ENCODE data around the gene LDHD.

The LDHD gene

DNA sequence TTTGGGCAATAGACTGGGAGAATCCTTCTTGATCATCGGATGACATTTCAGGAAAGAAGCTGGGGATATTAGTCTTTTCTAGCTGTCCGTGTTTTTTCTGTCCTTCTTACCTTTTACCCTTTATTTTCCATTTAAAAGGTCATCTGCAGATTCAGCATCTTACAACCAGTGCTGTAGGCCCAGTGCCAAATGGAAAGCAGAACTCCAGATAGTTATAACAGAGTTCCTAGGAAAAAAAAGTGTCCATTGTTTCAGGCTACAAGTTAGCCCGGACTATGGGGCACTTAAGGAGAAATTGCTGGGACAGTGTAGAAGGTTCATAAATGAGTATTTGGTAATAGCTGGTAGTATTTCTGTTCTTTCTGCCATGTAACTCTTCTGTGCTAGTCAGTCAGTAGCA is 28.4 kb downstream of the LDHD start:
- H3K4me3 ChIP-seq (ENCODE audit: extremely low read depth, insufficient read depth, low read length, poor library complexity, severe bottlenecking): no peak overlapping the region
- H3K36me3 ChIP-seq (ENCODE audit: control insufficient read depth, insufficient read depth, low read length): peaks cover 4% of the 10 kb centered on the region
- H3K9me3 ChIP-seq (ENCODE audit: control insufficient read depth, low read length): no peaks in the 10 kb centered on the region
- peaks cover 27% of the 10 kb centered on the region for H3K4me1 ChIP-seq (ENCODE audit: control insufficient read depth, insufficient read depth, low read length, poor library complexity, severe bottlenecking)
- no peak overlapping the region for H3K27ac ChIP-seq (ENCODE audit: low read depth, low read length, severe bottlenecking)
- 95 to 97% methylated on average over 2 to 3 of the region's 3 CpGs for whole genome bisulfite sequencing, 2 experiments (ENCODE audit: insufficient coverage in 2 of 2)

- Histone ChIP-seq H3K27ac (ENCODE audit: low read depth, low read length, severe bottlenecking) (peak overlapping the region; percentile 79), H3K4me1 (ENCODE audit: control insufficient read depth, insufficient read depth, low read length, poor library complexity, severe bottlenecking) (peaks cover 27% of the 10 kb centered on the region), H3K4me3 (ENCODE audit: extremely low read depth, insufficient read depth, low read length, poor library complexity, severe bottlenecking) (no peak overlapping the region), H3K36me3 (ENCODE audit: control insufficient read depth, insufficient read depth, low read length) (peaks cover 4% of the 10 kb centered on the region), H3K9me3 (ENCODE audit: control insufficient read depth, low read length) (no peaks in the 10 kb centered on the region)
- 87 to 92% methylated on average over 6 to 7 of the region's 10 CpGs for WGBS, 2 experiments (ENCODE audit: insufficient coverage in 2 of 2)
These were observed 29.1 kb downstream of the LDHD start for GRCh38 chr16:75087375-75087979.

GRCh38 chr16:75086688-75087374 is 29.7 kb downstream of the LDHD start:
- WGBS, 2 experiments (ENCODE audit: insufficient coverage in 2 of 2): 94 to 98% methylated on average over 7 of the region's 10 CpGs

DNA sequence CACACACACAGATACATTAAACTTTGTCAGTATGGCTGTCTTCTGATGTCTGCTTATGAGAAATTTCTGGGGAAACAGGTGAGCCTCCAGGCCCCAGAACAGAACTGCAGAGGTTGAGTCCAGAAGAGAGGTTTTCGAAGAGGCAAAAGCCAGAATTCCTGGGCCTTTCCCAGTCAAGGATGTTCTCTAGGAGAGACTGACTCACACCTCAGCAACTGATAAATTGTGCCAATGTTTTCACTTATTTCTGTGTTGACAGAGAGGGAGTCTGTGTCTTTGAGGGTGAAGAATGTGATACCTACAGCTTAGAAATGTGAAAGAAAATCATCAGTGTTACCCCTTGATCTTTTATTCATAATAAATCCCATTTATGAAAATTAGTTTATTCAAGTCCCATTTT is 30.3 kb downstream of the LDHD start:
- no peaks in the 10 kb centered on the region for H3K9me3 ChIP-seq (ENCODE audit: control insufficient read depth, low read length)
- H3K36me3 ChIP-seq (ENCODE audit: control insufficient read depth, insufficient read depth, low read length): peaks cover 4% of the 10 kb centered on the region
- peak overlapping the region; percentile 23 for H3K27ac ChIP-seq (ENCODE audit: low read depth, low read length, severe bottlenecking)
- peaks cover 27% of the 10 kb centered on the region for H3K4me1 ChIP-seq (ENCODE audit: control insufficient read depth, insufficient read depth, low read length, poor library complexity, severe bottlenecking)
- H3K4me3 ChIP-seq (ENCODE audit: extremely low read depth, insufficient read depth, low read length, poor library complexity, severe bottlenecking): no peak overlapping the region
- WGBS, 2 experiments (ENCODE audit: insufficient coverage in 2 of 2): 83 to 100% methylated on average over 1 of the region's 1 CpG

More at GRCh38 chr16:75086688-75087374, 29.7 kb downstream of the LDHD start:
- peaks cover 27% of the 10 kb centered on the region for H3K4me1 ChIP-seq (ENCODE audit: control insufficient read depth, insufficient read depth, low read length, poor library complexity, severe bottlenecking)
- H3K36me3 ChIP-seq (ENCODE audit: control insufficient read depth, insufficient read depth, low read length): peaks cover 4% of the 10 kb centered on the region
- H3K27ac ChIP-seq (ENCODE audit: low read depth, low read length, severe bottlenecking): peak overlapping the region; percentile 79
- no peak overlapping the region for H3K4me3 ChIP-seq (ENCODE audit: extremely low read depth, insufficient read depth, low read length, poor library complexity, severe bottlenecking)
- H3K9me3 ChIP-seq (ENCODE audit: control insufficient read depth, low read length): no peaks in the 10 kb centered on the region

GRCh38 chr16:75085556-75085955 is 31.0 kb downstream of the LDHD start:
- WGBS, 2 experiments (ENCODE audit: insufficient coverage in 2 of 2): 95 to 96% methylated on average over 2 of the region's 4 CpGs
- no peak overlapping the region for H3K4me3 ChIP-seq (ENCODE audit: extremely low read depth, insufficient read depth, low read length, poor library complexity, severe bottlenecking)
- no peaks in the 10 kb centered on the region for H3K9me3 ChIP-seq (ENCODE audit: control insufficient read depth, low read length)
- H3K36me3 ChIP-seq (ENCODE audit: control insufficient read depth, insufficient read depth, low read length): peaks cover 4% of the 10 kb centered on the region
- H3K4me1 ChIP-seq (ENCODE audit: control insufficient read depth, insufficient read depth, low read length, poor library complexity, severe bottlenecking): peaks cover 27% of the 10 kb centered on the region
- no peak overlapping the region for H3K27ac ChIP-seq (ENCODE audit: low read depth, low read length, severe bottlenecking)

- Histone ChIP-seq H3K4me3 (ENCODE audit: extremely low read depth, insufficient read depth, low read length, poor library complexity, severe bottlenecking) (no peak overlapping the region), H3K4me1 (ENCODE audit: control insufficient read depth, insufficient read depth, low read length, poor library complexity, severe bottlenecking) (peaks cover 36% of the 10 kb centered on the region), H3K27ac (ENCODE audit: low read depth, low read length, severe bottlenecking) (no peak overlapping the region), H3K36me3 (ENCODE audit: control insufficient read depth, insufficient read depth, low read length) (peaks cover 4% of the 10 kb centered on the region), H3K9me3 (ENCODE audit: control insufficient read depth, low read length) (no peaks in the 10 kb centered on the region)
- 93 to 100% methylated on average over 5 of the region's 5 CpGs for WGBS, 2 experiments (ENCODE audit: insufficient coverage in 2 of 2)
These were observed 32.8 kb downstream of the LDHD start for GRCh38 chr16:75083813-75084212.

DNA sequence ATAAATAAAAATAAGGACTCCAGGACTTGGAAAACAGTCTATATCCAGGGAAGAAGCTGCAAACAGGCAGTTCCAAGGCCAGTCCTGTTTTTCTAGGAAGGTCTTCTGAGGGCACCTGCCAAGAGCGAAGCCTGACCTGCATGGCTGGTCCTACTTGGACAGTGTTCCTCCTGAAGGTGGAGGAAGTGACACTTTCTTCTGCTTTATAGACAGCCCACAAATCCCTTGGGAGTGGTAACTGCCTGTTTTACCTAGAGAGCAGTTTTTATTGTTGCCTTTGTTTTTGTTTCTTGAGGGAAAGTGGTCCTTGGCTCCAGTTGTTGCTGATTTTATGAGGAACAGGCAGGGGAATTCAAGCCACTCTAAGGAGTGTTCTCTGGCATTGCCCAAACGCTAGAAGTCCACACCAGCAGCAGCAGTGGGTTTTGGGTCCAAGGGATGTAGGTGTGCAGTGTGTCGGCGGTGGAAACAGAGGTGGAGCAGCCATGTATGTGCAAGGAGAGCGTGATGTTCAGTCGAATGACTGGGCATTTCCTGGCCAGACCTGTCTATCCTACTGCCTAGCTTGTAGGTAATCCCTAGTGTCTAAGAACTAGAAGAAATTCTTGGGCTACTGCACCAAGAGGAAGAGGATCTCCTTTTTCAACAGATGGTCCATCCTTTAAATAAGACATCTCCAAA is 35.3 kb downstream of the LDHD start:
- no peak overlapping the region for H3K27ac ChIP-seq (ENCODE audit: low read depth, low read length, severe bottlenecking)
- peaks cover 15% of the 10 kb centered on the region for H3K36me3 ChIP-seq (ENCODE audit: control insufficient read depth, insufficient read depth, low read length)
- H3K4me1 ChIP-seq (ENCODE audit: control insufficient read depth, insufficient read depth, low read length, poor library complexity, severe bottlenecking): peaks cover 19% of the 10 kb centered on the region
- WGBS, 2 experiments (ENCODE audit: insufficient coverage in 2 of 2): 98% methylated on average over 5 to 6 of the region's 6 CpGs
- no peaks in the 10 kb centered on the region for H3K9me3 ChIP-seq (ENCODE audit: control insufficient read depth, low read length)
- H3K4me3 ChIP-seq (ENCODE audit: extremely low read depth, insufficient read depth, low read length, poor library complexity, severe bottlenecking): no peak overlapping the region

GRCh38 chr16:75080205-75081029 is 36.2 kb downstream of the LDHD start:
- WGBS, 2 experiments (ENCODE audit: insufficient coverage in 2 of 2): 89 to 93% methylated on average over 7 to 8 of the region's 8 CpGs
- Histone ChIP-seq H3K4me3 (ENCODE audit: extremely low read depth, insufficient read depth, low read length, poor library complexity, severe bottlenecking) (no peak overlapping the region), H3K4me1 (ENCODE audit: control insufficient read depth, insufficient read depth, low read length, poor library complexity, severe bottlenecking) (peaks cover 14% of the 10 kb centered on the region), H3K36me3 (ENCODE audit: control insufficient read depth, insufficient read depth, low read length) (peaks cover 15% of the 10 kb centered on the region), H3K27ac (ENCODE audit: low read depth, low read length, severe bottlenecking) (no peak overlapping the region), H3K9me3 (ENCODE audit: control insufficient read depth, low read length) (no peaks in the 10 kb centered on the region)

- Histone ChIP-seq H3K36me3 (ENCODE audit: control insufficient read depth, insufficient read depth, low read length) (peaks cover 12% of the 10 kb centered on the region), H3K9me3 (ENCODE audit: control insufficient read depth, low read length) (no peaks in the 10 kb centered on the region), H3K4me3 (ENCODE audit: extremely low read depth, insufficient read depth, low read length, poor library complexity, severe bottlenecking) (no peak overlapping the region), H3K27ac (ENCODE audit: low read depth, low read length, severe bottlenecking) (no peak overlapping the region), H3K4me1 (ENCODE audit: control insufficient read depth, insufficient read depth, low read length, poor library complexity, severe bottlenecking) (peaks cover 17% of the 10 kb centered on the region)
- 92 to 94% methylated on average over 5 to 6 of the region's 7 CpGs for WGBS, 2 experiments (ENCODE audit: insufficient coverage in 2 of 2)
These were observed 37.1 kb downstream of the LDHD start for GRCh38 chr16:75079346-75079926.

GRCh38 chr16:75078886-75079285 is 37.7 kb downstream of the LDHD start:
- peaks cover 11% of the 10 kb centered on the region for H3K36me3 ChIP-seq (ENCODE audit: control insufficient read depth, insufficient read depth, low read length)
- WGBS, 2 experiments (ENCODE audit: insufficient coverage in 2 of 2): 86 to 96% methylated on average over 5 to 7 of the region's 8 CpGs
- no peak overlapping the region for H3K4me3 ChIP-seq (ENCODE audit: extremely low read depth, insufficient read depth, low read length, poor library complexity, severe bottlenecking)
- peaks cover 15% of the 10 kb centered on the region for H3K4me1 ChIP-seq (ENCODE audit: control insufficient read depth, insufficient read depth, low read length, poor library complexity, severe bottlenecking)
- H3K27ac ChIP-seq (ENCODE audit: low read depth, low read length, severe bottlenecking): no peak overlapping the region
- H3K9me3 ChIP-seq (ENCODE audit: control insufficient read depth, low read length): no peaks in the 10 kb centered on the region

Data from mesodermal cell (in vitro differentiated cells).